HCT116 (cell line): ENCODE results near the gene POP4.

Experiments
- CBX3 ChIP-seq: IDR thresholded peaks from 2 replicates; pipeline ENCODE4 v1.6.1; 2012; ENCODE audit warnings: low read depth
- CTCF ChIP-seq, 3 experiments: fragments of 200-600 bp in 1 of 3; sonication (generic) in 1 of 3; IDR thresholded peaks in 2 of 3; conservative IDR thresholded peaks in 1 of 3; 2 replicates each; pipeline ENCODE4 v1.5.1; 2012 to 2017; ENCODE audit warnings: low read depth in 2 of 3, low read length in 2 of 3, antibody characterized with exemption in 1 of 3, borderline replicate concordance in 1 of 3, control low read depth in 1 of 3, mild to moderate bottlenecking in 1 of 3, mixed read lengths in 1 of 3, mixed run types in 1 of 3, moderate library complexity in 1 of 3; ENCODE audit not compliant: insufficient read depth in 1 of 3
- ELF1 ChIP-seq: IDR thresholded peaks from 2 replicates; pipeline ENCODE4 v1.6.1; 2012; ENCODE audit warnings: low read depth, borderline replicate concordance
- EZH2 ChIP-seq: fragments of 200-600 bp; sonication (generic); IDR thresholded peaks from 2 replicates; pipeline ENCODE4 v1.6.1; 2017; ENCODE audit warnings: antibody characterized with exemption, mixed run types
- JUND ChIP-seq: IDR thresholded peaks from 2 replicates; pipeline ENCODE4 v1.6.1; 2012
- POLR2A ChIP-seq: IDR thresholded peaks from 2 replicates; pipeline ENCODE4 v1.7.0; 2011; ENCODE audit warnings: borderline replicate concordance; ENCODE audit not compliant: insufficient read depth, insufficient read length; ENCODE audit errors: extremely low read depth
- POLR2AphosphoS5 ChIP-seq: IDR thresholded peaks from 2 replicates; pipeline ENCODE4 v1.6.1; 2011; ENCODE audit warnings: mild to moderate bottlenecking, low read depth, low read length, moderate library complexity
- RAD21 ChIP-seq: IDR thresholded peaks from 2 replicates; pipeline ENCODE4 v1.6.1; 2012; ENCODE audit warnings: low read depth, mild to moderate bottlenecking
- REST ChIP-seq: IDR thresholded peaks from 2 replicates; pipeline ENCODE4 v1.6.1; 2012; ENCODE audit warnings: low read depth
- SP1 ChIP-seq: IDR thresholded peaks from 2 replicates; pipeline ENCODE4 v1.6.1; 2012; ENCODE audit warnings: low read depth
- TCF7L2 ChIP-seq: IDR thresholded peaks from 2 replicates; pipeline ENCODE4 v1.7.0; 2011; ENCODE audit warnings: borderline replicate concordance, inconsistent platforms; ENCODE audit not compliant: insufficient read depth, insufficient read length; ENCODE audit errors: extremely low read depth
- YY1 ChIP-seq: IDR thresholded peaks from 2 replicates; pipeline ENCODE4 v1.6.1; 2011; ENCODE audit warnings: low read length, low read depth, moderate library complexity, mild to moderate bottlenecking; ENCODE audit not compliant: insufficient replicate concordance; ENCODE audit errors: extremely low read depth
- ZBTB33 ChIP-seq: IDR thresholded peaks from 2 replicates; pipeline ENCODE4 v1.6.1; 2011; ENCODE audit warnings: mild to moderate bottlenecking, low read length, moderate library complexity; ENCODE audit not compliant: insufficient replicate concordance; ENCODE audit errors: extremely low read depth
- ZNF274 ChIP-seq: fragments of 200-500 bp; sonication (Bioruptor generic); IDR thresholded peaks from 2 replicates; pipeline ENCODE4 v1.6.1; 2014; ENCODE audit warnings: mild to moderate bottlenecking, low read depth, low read length, inconsistent platforms

GRCh38 chr19:29639086-29639485 lies 33.0 kb downstream of the POP4 start:
- TF ChIP-seq POLR2A = no peak
- TF ChIP-seq CTCF (IDR thresholded peaks at IDR 0.05 in 2 of 3, conservative IDR thresholded peaks at IDR 0.05 in 1 of 3; ENCODE audit: borderline replicate concordance in 1 of 3, insufficient read depth in 1 of 3, low read depth in 2 of 3, low read length in 2 of 3) = no peak
- TF ChIP-seq CBX3 = no peak
- TF ChIP-seq SP1 = no peak
- no peak for TF ChIP-seq ZNF274
- no peak for TF ChIP-seq REST
- TF ChIP-seq EZH2 = no peak
- TF ChIP-seq ZBTB33 = no peak
- TF ChIP-seq JUND = no peak
- TF ChIP-seq YY1 = no peak
- no peak for TF ChIP-seq POLR2AphosphoS5
- no peak for TF ChIP-seq ELF1
- no peak for TF ChIP-seq RAD21
- TF ChIP-seq TCF7L2 = no peak
